Measurements from ENCODE around the gene ITGB1. TPM values are rescaled to one million over a fixed set of nuclear protein-coding genes. Genes with fewer than 3 reads are reported as not detected.

The ITGB1 gene
- total and polyA plus RNA-seq, 9 of the 15 experiments (the other 6 are each of a cell fraction or from before 2014, with no cell fraction given), result 40.2 to 194 (median 155) TPM

GRCh38 chr10:32972929-32973328 is 14.9 kb upstream of the ITGB1 start (continued):
- TF ChIP-seq TSHZ1 (CRISPR knock-in tag; IDR thresholded peaks at IDR 0.05), result no peak
- TF ChIP-seq GABPA (tag; conservative IDR thresholded peaks at IDR 0.05; ENCODE audit: low read depth), result 0 out of 2 replicates have a peak, but pooled peaks have one; percentile 9
- TF ChIP-seq ZNF316 (IDR thresholded peaks at IDR 0.05), result peak; percentile 93
- TF ChIP-seq ZBTB17 (CRISPR knock-in tag; IDR thresholded peaks at IDR 0.05), result no peak
- peak; percentile 60 for TF ChIP-seq MAFF (IDR thresholded peaks at IDR 0.05; ENCODE audit: low read length)
- no peak for TF ChIP-seq ETV5 (CRISPR knock-in tag; IDR thresholded peaks at IDR 0.05; ENCODE audit: low read depth)
- no peak for TF ChIP-seq ETS1 (conservative IDR thresholded peaks at IDR 0.05; ENCODE audit: control insufficient read depth, low read depth, low read length)
- TF ChIP-seq ZBTB49 (CRISPR knock-in tag; IDR thresholded peaks at IDR 0.05; ENCODE audit: borderline replicate concordance), result no peak
- peak; percentile 85 for TF ChIP-seq MAFG (tag; conservative IDR thresholded peaks at IDR 0.05)
- no peak for TF ChIP-seq BCL6 (CRISPR knock-in tag; IDR thresholded peaks at IDR 0.05)
- TF ChIP-seq IRF1 (CRISPR knock-in tag; IDR thresholded peaks at IDR 0.05; ENCODE audit: borderline replicate concordance), result no peak
- no peak for TF ChIP-seq ZNF707 (CRISPR knock-in tag; conservative IDR thresholded peaks at IDR 0.05)
- no peak for TF ChIP-seq ZKSCAN1 (IDR thresholded peaks at IDR 0.05; ENCODE audit: low read depth, low read length)
- no peak for TF ChIP-seq CREB3L1 (IDR thresholded peaks at IDR 0.05; ENCODE audit: borderline replicate concordance, low read depth)
- peak; percentile 22; the same call in 1 of the 2 replicates for TF ChIP-seq ZFX (CRISPR knock-in tag; IDR thresholded peaks at IDR 0.05)
- TF ChIP-seq GTF2F1 (IDR thresholded peaks at IDR 0.05; ENCODE audit: low read depth, low read length), result no peak
- no peak for TF ChIP-seq ZNF778 (CRISPR knock-in tag; IDR thresholded peaks at IDR 0.05)
